ENCODE measurements around the gene APEH. TPM values are rescaled to one million over a fixed set of nuclear protein-coding genes. Genes with fewer than 3 reads are reported as not detected.

APEH gene
- total RNA-seq, 1 experiment from 2014 or later = 215 TPM

- H4K91ac ChIP-seq (ENCODE audit: insufficient read length, low read depth, low read length) = no peak overlapping the region
- H3K9ac ChIP-seq (ENCODE audit: extremely low read depth, insufficient read length, low read length) = no peak overlapping the region
- no peak overlapping the region for H4K8ac ChIP-seq (replicated peaks; ENCODE audit: insufficient read length, low read depth, low read length)
- no peak overlapping the region for H3K4me2 ChIP-seq (ENCODE audit: insufficient read depth, insufficient read length, low read length)
- no peak overlapping the region for H2BK12ac ChIP-seq (ENCODE audit: insufficient read length, low read depth, low read length)
- H3K18ac ChIP-seq (ENCODE audit: insufficient read length, low read depth, low read length) = no peak overlapping the region
- H2BK15ac ChIP-seq (ENCODE audit: low read depth, low read length) = no peak overlapping the region
- H2AK5ac ChIP-seq (ENCODE audit: insufficient read length, low read length) = no peak overlapping the region
- no peaks in the 10 kb centered on the region for H3K79me1 ChIP-seq (ENCODE audit: insufficient read depth, low read depth, low read length, poor library complexity, severe bottlenecking)
- no peak overlapping the region; the same call in 1 of the 2 replicates for H3K14ac ChIP-seq (ENCODE audit: insufficient read depth, low read length)
- no peak overlapping the region for H3K27ac Mint-ChIP-seq
- H2BK120ac ChIP-seq (ENCODE audit: low read depth, low read length, poor library complexity, severe bottlenecking) = no peak overlapping the region
- H3K9me3 ChIP-seq (ENCODE audit: control insufficient read depth, low read depth, low read length) = no peaks in the 10 kb centered on the region
- no peak for TF ChIP-seq CTCF (conservative IDR thresholded peaks at IDR 0.05)
- H3K79me2 ChIP-seq (ENCODE audit: insufficient read depth, low read length) = no peaks in the 10 kb centered on the region
- 0 out of 5 replicates have a peak overlapping the region, but pooled peaks of 1 of the 2 experiments have one; percentile 28 for H3K4me3 Mint-ChIP-seq
- H3T11ph ChIP-seq (ENCODE audit: low read length) = no peak overlapping the region
- H3K56ac ChIP-seq (ENCODE audit: insufficient read length, low read depth, low read length) = no peak overlapping the region
- no peaks in the 10 kb centered on the region for H4K20me1 ChIP-seq (ENCODE audit: control insufficient read depth, insufficient read depth, insufficient read length)
- no peaks in the 10 kb centered on the region; a peak in 1 of 7 replicates for H3K36me3 Mint-ChIP-seq (ENCODE audit: insufficient read depth in 1 of 3, low read depth in 3 of 3)
- no peak overlapping the region for H2BK5ac ChIP-seq (ENCODE audit: insufficient read length, low read length)
- H3K4ac ChIP-seq (ENCODE audit: low read depth, low read length) = no peak overlapping the region
- H3K27me3 ChIP-seq (ENCODE audit: insufficient read depth, low read length) = no peaks in the 10 kb centered on the region
- WGBS (ENCODE audit: extremely low coverage, insufficient read length, low lambda C conversion rate) = no CpG with 5 or more reads among the region's 8 CpGs
- no peak overlapping the region for H4K5ac ChIP-seq (ENCODE audit: insufficient read length, low read depth, low read length)
- H3K9me3 Mint-ChIP-seq = no peaks in the 10 kb centered on the region
- no peak overlapping the region for H2BK20ac ChIP-seq (ENCODE audit: low read depth, low read length, poor library complexity, severe bottlenecking)
- H3K27me3 Mint-ChIP-seq (ENCODE audit: low read depth) = no peaks in the 10 kb centered on the region; the same call in 1 of the 2 replicates
- no peaks in the 10 kb centered on the region; the same call in 1 of the 2 replicates for H3K4me1 ChIP-seq (ENCODE audit: insufficient read depth, low read length)
- H3K23me2 ChIP-seq (ENCODE audit: insufficient read length, low read depth, low read length, poor library complexity, severe bottlenecking) = no peaks in the 10 kb centered on the region
- peak; percentile 42 for DNase-seq
- H3K27ac ChIP-seq (ENCODE audit: insufficient read length, low read depth, low read length) = no peak overlapping the region
- H3K4me1 Mint-ChIP-seq = peaks cover 19 to 26% of the 10 kb centered on the region in 2 experiments
- no peak overlapping the region for H3K23ac ChIP-seq (ENCODE audit: insufficient read length, low read depth, low read length)
- no peak overlapping the region for H2AFZ ChIP-seq (ENCODE audit: low read length)
Observed at GRCh38 chr3:49666592-49666991, 7.6 kb upstream of the APEH start.
